ENCODE measurements around the gene PCDH18. TPM values are rescaled to one million over a fixed set of nuclear protein-coding genes. Genes with fewer than 3 reads are reported as not detected.

PCDH18 gene
- total RNA-seq (2021) (28.0 to 41.2 TPM (median 38.8 TPM) in 3 replicates), Bru-seq, nascent RNA (percentile 99 among the genes with signal in this experiment)
- long read RNA-seq, experiment 1, full-length matches to known transcripts, result 189 of 221 reads
- long read RNA-seq, experiment 1, partial matches to known transcripts, result 2 of 221 reads
- long read RNA-seq, experiment 1, other reads (novel, unspliced or antisense), result 30 of 221 reads
- long read RNA-seq, experiment 2, full-length matches to known transcripts, result 28 of 48 reads
- long read RNA-seq, experiment 2, partial matches to known transcripts, result 3 of 48 reads
- long read RNA-seq, experiment 2, other reads (novel, unspliced or antisense), result 17 of 48 reads
- long read RNA-seq, experiment 3, full-length matches to known transcripts, result 1 of 4 reads
- long read RNA-seq, experiment 3, partial matches to known transcripts, result 1 of 4 reads
- long read RNA-seq, experiment 3, other reads (novel, unspliced or antisense), result 2 of 4 reads

GRCh38 chr4:137531986-137532868, at the start of gene PCDH18:
TSS of gene PCDH18 (minus strand) at chr4:137532494. CDS start at chr4:137532088, 406 bp downstream.
- POLR2A ChIA-PET, result interaction anchor here (0.6 to 1.0 kb wide), 2 partner anchors 12 to 566 kb away, joined by 3 to 4 read pairs; no protein-coding TSS in a partner anchor
- peaks cover 34% of the 10 kb centered on the region for H3K4me1 Mint-ChIP-seq
- no peak within 1 kb of the TSS; the same call in 1 of the 2 replicates for H3K27ac Mint-ChIP-seq
- CTCF ChIA-PET, result interaction anchor here (0.6 to 1.7 kb wide), 4 partner anchors 8 to 408 kb away, joined by 3 to 7 read pairs (median 4); no protein-coding TSS in a partner anchor
- peaks cover 18% of the 10 kb centered on the region for H3K36me3 Mint-ChIP-seq
- ATAC-seq, result peak; percentile 81
- DNase-seq (ENCODE audit: low spot score), result peak; percentile 77
- no peak within 1 kb of the TSS for H3K4me3 Mint-ChIP-seq
- no peaks in the 10 kb centered on the region for H3K27me3 Mint-ChIP-seq (ENCODE audit: low read depth)
- no peaks in the 10 kb centered on the region for H3K9me3 Mint-ChIP-seq
- TF ChIP-seq PRDM15 (CRISPR knock-in tag; IDR thresholded peaks at IDR 0.05) (peak; percentile 63), SP1 (CRISPR knock-in tag; conservative IDR thresholded peaks at IDR 0.05) (peak; percentile 57; the same call in 1 of the 2 replicates), ZNF532 (CRISPR knock-in tag; IDR thresholded peaks at IDR 0.05; ENCODE audit: borderline replicate concordance) (no peak), HMGXB4 (CRISPR knock-in tag; IDR thresholded peaks at IDR 0.05) (no peak), USF1 (CRISPR knock-in tag; IDR thresholded peaks at IDR 0.05) (no peak), ZMAT4 (CRISPR knock-in tag; IDR thresholded peaks at IDR 0.05) (no peak), AFF4 (CRISPR knock-in tag; IDR thresholded peaks at IDR 0.05; ENCODE audit: borderline replicate concordance) (0 out of 2 replicates have a peak, but pooled peaks have one; percentile 19), CDX4 (CRISPR knock-in tag; IDR thresholded peaks at IDR 0.05; ENCODE audit: borderline replicate concordance) (0 out of 2 replicates have a peak, but pooled peaks have one; percentile 41), OVOL2 (CRISPR knock-in tag; IDR thresholded peaks at IDR 0.05; ENCODE audit: borderline replicate concordance) (no peak), USF2 (CRISPR knock-in tag; IDR thresholded peaks at IDR 0.05) (no peak), FOXK1 (CRISPR knock-in tag; IDR thresholded peaks at IDR 0.05) (0 out of 2 replicates have a peak, but pooled peaks have one; percentile 40)

All from WTC11 (cell line).